ENCODE results near the gene REG1B. TPM values are rescaled to one million over a fixed set of nuclear protein-coding genes. Genes with fewer than 3 reads are reported as not detected.

Gene REG1B
- total RNA-seq, 1 experiment from 2014 or later: 2.1 TPM

- ATAC-seq (no peak), DNase-seq (ENCODE audit: low spot score) (no peak)
- Mint-ChIP-seq H3K9me3 (no peaks in the 10 kb centered on the region), H3K4me1 (0 out of 2 replicates have a peak, but pooled peaks cover 3% of the 10 kb centered on the region), H3K4me3 (no peak overlapping the region), H3K27ac (no peak overlapping the region), H3K36me3 (no peaks in the 10 kb centered on the region), H3K27me3 (ENCODE audit: low read depth) (no peaks in the 10 kb centered on the region)
- CTCF ChIA-PET: no interaction called here
- TF ChIP-seq JAZF1 (CRISPR knock-in tag; IDR thresholded peaks at IDR 0.05) (no peak), IRF2 (CRISPR knock-in tag; IDR thresholded peaks at IDR 0.05; ENCODE audit: borderline replicate concordance, low read depth) (no peak), E2F1 (CRISPR knock-in tag; IDR thresholded peaks at IDR 0.05) (no peak), ZNF532 (CRISPR knock-in tag; IDR thresholded peaks at IDR 0.05; ENCODE audit: borderline replicate concordance) (no peak), CREB1 (CRISPR knock-in tag; IDR thresholded peaks at IDR 0.05) (no peak), ZNF219 (CRISPR knock-in tag; IDR thresholded peaks at IDR 0.05; ENCODE audit: borderline replicate concordance) (no peak), AFF4 (CRISPR knock-in tag; IDR thresholded peaks at IDR 0.05; ENCODE audit: borderline replicate concordance) (no peak), RELA (CRISPR knock-in tag; IDR thresholded peaks at IDR 0.05; ENCODE audit: borderline replicate concordance) (no peak), ZBTB21 (CRISPR knock-in tag; IDR thresholded peaks at IDR 0.05; ENCODE audit: borderline replicate concordance) (no peak), JUN (CRISPR knock-in tag; IDR thresholded peaks at IDR 0.05) (no peak), SP1 (CRISPR knock-in tag; conservative IDR thresholded peaks at IDR 0.05) (no peak), FOXJ3 (CRISPR knock-in tag; IDR thresholded peaks at IDR 0.05; ENCODE audit: borderline replicate concordance) (no peak), PRRX2 (CRISPR knock-in tag; IDR thresholded peaks at IDR 0.05) (no peak)
- POLR2A ChIA-PET: no interaction called here
Observed at GRCh38 chr2:79131687-79132086, 43.9 kb upstream of the REG1B start.

- Mint-ChIP-seq H3K36me3 (no peaks in the 10 kb centered on the region), H3K4me3 (no peak overlapping the region), H3K9me3 (no peaks in the 10 kb centered on the region), H3K4me1 (0 out of 2 replicates have a peak, but pooled peaks cover 3% of the 10 kb centered on the region), H3K27ac (no peak overlapping the region), H3K27me3 (ENCODE audit: low read depth) (no peaks in the 10 kb centered on the region)
- ChIA-PET CTCF (no interaction called here), POLR2A (no interaction called here)
- ATAC-seq: no peak
- DNase-seq (ENCODE audit: low spot score): no peak
- no peak for TF ChIP-seq PRDM15 (CRISPR knock-in tag; IDR thresholded peaks at IDR 0.05)
- TF ChIP-seq STAT6 (CRISPR knock-in tag; conservative IDR thresholded peaks at IDR 0.05; ENCODE audit: low read depth): no peak
- TF ChIP-seq OVOL2 (CRISPR knock-in tag; IDR thresholded peaks at IDR 0.05; ENCODE audit: borderline replicate concordance): no peak
- TF ChIP-seq SMAD4 (CRISPR knock-in tag; IDR thresholded peaks at IDR 0.05): no peak
- no peak for TF ChIP-seq RORB (CRISPR knock-in tag; IDR thresholded peaks at IDR 0.05)
- TF ChIP-seq TP53 (CRISPR knock-in tag; IDR thresholded peaks at IDR 0.05): no peak
Observed at GRCh38 chr2:79129804-79130203, 42.0 kb upstream of the REG1B start.
